HPDE6-E6E7 (cell line): ENCODE measurements around the gene TALDO1.
A peak's percentile ranks its signal among the peaks of the same experiment; 100 is the strongest.
"Not testable (repeated sequence)": the region's sequence is repeated elsewhere in the genome, so short reads cannot be mapped to it uniquely, and the experiment has no call there.

Experiments used
- DNase-seq: peaks from one replicate; pipeline ENCODE4 v3.0.0; 2011; ENCODE audit warnings: missing footprints; ENCODE audit errors: extremely low spot score

The TALDO1 gene

DNA sequence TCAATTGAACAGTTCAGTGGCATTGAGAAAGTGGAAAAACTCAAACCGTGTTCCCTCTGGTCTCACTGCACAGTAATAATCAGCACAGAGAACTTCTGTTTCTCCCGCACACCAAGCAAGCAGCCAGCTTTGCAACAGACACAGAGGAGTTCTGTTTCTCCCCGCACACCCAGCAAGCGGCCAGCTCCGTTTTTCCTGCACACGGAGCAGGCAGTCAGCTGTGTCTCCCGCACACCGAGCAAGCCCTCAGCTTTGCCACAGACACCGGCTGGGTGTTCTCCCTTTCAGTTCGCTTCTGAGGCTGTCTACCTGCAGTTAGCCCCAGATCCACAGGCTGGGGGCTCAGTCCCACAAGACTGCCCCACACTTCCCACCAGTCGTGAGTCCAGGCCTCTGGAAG, 9.9 kb upstream of the TALDO1 start:
- DNase-seq = no peak

DNA sequence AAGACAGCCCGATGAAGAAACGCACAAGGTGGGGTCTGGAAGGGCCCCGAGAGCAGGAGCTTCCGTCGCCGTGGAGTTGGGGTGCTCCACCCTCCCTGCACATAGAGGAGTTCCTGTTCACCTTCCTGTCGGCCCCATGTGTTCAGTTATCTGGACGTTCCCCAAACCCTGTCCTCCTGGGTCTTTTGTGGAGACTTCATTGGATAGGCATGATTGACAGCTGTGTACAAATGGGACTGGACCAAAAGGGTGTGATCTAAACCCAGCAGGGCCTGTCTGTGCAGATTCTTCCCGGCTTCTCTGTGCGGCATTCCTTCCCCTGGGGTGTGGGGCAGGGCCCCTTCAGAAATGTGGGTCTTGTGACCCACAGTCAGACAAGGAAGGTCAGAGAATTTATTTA, 9.4 kb upstream of the TALDO1 start:
- DNase-seq = not testable (repeated sequence)

DNA sequence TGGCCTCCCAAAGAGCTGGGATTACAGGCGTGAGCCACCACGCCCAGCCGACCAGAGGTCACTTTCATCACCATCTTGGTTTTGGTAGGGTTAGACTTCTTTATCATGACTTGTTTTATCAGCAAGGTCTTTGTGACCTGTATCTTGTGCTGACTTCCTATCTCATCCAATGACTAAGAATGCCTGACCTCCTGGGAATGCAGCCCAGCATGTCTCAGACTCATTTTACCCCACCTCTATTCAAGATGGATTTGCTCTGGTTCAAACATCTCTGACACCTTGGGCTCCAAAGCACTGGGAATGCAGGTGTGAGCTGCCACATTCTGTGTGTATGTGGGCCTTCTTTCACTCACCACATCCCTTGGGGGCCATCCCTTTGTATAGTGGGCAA, 5.1 kb upstream of the TALDO1 start:
- DNase-seq = no peak

DNA sequence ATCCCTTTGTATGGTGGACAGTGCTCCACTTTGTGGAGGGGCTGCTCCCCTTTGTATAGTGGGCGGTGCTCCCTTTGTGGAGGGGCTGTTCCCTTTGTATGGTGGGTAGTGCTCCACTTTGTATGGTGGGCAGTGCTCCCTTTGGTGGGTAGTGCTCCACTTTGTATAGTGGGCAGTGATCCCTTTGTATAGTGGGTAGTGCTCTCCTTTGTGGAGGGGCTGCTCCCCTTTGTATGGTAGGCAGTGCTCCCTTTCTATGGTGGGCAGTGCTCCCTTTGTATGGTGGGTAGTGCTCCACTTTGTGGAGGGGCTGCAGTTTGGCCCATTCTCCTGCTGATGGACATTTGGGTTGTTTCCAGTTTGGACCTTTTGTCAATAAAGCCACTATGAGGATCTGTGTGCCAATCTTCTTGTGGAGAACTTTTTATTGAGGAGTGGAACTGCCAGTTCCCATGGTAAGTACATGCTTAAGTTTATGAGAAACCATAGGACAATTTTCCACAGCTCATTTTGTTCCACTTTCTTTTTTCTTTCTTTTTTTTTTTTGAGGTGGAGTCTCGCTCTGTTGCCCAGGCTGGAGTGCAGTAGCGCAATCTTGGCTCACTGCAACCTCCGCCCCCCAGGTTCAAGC, 4.6 kb upstream of the TALDO1 start:
- DNase-seq = no peak

DNA sequence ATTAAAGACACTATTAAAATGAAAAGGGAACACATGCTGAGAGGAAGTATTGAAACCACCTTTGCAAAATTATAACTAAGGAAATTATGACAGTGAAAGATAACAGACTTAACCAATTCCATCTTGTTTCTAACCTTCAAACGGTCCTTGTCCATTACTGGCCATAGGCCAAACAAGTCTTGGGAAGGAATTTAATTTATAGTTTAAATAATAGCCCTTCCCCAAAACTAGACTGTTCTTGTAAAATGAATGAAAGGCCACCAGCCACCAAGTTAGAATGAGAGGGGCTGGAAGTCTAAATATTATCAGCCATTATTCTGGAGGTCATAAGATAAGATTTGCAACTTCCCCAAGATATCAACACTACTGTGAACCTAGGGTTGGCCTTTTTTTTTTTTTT, 1.8 kb upstream of the TALDO1 start:
- no peak for DNase-seq

DNA sequence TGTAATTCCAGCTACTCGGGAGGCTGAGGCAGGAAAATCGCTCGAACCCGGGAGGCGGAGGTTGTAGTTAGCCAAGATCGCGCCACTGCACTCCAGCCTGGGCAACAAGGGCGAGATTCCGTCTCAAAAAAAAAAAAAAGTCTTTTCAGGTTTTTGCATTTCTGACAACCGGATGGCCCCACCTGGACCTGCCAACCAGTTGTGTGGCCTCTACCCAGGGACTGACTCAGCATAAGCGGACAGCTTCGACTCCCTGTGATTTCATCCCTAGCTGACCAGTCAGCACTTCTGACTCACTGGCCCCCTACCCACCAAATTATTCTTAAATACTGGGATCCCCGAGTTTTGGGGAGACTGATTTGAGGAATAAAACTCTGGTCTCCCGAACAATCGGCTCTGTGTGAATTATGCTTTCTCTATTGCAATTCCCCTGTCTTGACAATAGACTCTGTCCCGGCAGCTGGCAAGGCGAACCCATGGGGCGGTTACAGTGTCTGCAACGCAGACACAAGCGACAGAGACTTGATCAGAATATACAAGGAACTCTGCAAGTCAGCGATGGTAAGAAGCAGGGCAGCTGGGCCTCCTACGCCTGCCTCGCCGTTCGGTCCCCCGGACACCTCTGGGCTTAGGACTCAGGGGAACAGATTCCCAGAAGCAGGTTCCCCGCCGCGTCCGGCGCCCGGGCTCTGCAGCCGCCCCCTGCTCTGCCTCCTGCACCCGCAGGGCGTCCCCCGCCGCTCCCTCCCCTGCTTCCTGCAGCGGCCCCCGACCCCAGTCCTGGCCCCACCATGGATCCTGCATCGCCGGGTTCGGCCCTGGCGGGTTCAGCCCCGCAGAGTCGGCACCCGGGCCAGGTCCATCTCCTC, 741 bp upstream of the TALDO1 start:
- no peak for DNase-seq

DNA sequence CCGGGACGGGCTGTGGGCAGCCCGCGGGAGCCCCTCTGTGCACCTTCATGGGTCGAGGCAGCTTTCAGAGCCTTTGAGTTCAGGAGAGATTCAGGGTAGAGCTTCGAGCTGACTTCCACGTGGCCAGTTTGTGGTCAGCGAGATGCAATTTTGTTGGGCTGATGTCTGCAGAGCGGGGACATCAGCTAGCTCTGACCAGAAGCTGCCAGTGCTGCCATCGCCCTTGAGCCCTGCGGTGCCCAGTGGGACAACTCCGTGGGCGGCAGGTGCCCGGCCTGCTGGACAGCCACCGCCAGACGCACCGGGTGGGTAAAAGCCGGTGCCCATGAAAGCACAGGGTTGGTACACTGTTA, 719 bp downstream of the TALDO1 start:
- no peak for DNase-seq

DNA sequence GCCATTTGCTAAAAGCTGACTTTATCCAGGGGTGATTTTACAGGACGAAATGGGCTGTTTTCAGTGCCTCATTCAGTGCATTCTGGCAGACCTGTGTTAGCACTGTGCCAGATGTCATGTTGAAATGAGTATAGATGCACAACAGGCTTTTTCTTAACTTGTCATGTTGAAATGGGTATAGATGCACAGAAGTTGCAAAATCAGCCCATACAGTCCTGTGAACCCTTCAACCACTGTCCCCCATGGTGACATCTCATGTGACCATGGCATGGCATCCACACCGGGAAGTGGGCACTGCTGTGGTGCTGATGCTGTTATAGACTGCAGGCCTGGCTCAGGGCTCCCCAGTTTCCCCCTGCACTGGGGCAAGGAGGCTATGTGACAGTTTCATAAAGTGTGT, 2.5 kb downstream of the TALDO1 start:
- DNase-seq = no peak

DNA sequence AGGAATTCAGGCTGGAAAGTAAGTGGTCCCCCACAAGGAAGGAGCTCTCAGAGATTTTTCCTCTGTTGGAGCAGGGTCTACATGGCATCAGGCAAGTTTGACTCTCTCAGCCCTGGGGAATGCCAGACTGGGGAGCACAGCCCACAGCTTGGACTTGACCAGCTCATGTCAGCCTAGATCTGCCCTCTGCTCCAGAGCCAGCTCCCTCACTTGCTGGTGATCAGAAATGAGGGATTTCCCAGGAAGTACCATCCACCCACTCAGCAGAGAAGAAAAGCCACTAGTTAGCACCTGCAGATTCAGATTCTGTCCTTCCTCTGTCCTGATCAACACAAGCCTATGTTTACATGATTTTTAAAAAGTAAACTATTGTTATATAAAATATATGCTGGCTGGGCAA, 13.0 kb downstream of the TALDO1 start:
- no peak for DNase-seq

DNA sequence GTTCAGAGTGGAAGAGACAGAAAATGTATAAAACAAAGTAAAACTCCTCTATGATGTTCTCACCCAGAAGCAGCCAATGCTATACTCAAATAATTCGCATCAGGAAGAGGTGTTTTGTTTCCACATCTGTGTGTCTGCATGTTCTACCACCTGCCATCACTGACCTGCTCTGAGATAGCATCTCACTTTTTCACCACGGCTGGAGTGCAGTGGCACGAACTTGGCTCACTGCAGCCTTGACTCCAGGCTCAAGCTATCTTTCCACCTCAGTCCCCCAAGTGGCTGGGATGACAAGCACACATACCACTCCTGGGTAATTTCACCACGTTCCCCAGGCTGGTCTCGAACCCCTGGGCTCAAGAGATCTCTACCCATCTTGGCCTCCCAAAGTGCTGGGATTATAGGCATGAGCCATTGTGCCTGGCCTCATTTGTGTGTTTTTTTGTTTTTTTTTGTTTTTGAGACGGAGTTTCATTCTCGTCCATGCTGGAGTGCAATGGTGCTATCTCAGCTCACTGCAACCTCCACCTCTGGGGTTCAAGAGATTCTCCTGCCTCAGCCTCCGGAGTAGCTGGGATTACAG, 14.4 kb downstream of the TALDO1 start:
- no peak for DNase-seq

DNA sequence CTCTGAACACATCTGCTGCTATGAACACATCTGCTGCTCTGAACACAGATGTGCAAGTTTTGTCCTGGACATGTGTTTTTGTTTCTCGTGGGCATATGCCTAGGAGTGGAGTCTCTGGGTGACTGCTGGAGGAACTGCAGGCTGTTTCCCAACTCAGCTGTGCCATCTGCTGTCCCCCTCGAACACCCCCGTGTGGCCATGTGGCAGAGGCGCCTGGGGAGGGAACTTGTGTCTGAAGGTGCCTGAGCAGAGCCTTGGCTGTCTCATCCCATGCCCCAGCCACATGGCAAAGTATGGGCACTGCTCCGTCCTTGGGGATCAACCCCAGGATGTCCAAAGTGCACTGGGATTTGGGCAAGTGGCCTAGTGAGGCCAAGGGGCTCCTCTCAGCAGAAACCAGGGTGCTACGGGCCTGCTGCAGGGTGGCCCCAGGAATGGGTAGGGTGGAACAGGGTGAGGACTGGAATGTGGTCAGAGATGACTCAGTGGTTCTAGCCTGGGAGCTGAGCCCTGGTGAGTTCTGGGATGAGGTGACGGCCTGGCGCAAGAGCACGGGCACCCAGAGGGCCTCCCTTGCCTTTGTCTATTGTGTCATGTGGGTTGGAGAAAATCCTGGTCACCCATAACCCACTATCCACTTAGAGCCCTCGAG, 15.3 kb downstream of the TALDO1 start:
- peak; percentile 96 for DNase-seq

DNA sequence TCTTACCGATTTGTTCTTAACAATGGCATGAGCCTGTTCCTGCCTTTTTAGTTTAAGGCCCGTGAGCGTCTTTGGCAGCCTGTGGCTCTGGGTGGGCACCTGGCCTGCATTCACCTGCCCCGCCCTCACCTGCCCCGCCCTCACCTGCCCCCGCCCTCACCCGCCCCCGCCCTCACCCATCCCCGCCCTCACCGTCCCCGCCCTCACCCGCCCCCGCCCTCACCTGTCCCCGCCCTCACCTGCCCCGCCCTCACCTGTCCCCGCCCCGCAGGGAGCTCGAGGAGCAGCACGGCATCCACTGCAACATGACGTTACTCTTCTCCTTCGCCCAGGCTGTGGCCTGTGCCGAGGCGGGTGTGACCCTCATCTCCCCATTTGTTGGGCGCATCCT, 15.8 kb downstream of the TALDO1 start:
- DNase-seq = no peak

DNA sequence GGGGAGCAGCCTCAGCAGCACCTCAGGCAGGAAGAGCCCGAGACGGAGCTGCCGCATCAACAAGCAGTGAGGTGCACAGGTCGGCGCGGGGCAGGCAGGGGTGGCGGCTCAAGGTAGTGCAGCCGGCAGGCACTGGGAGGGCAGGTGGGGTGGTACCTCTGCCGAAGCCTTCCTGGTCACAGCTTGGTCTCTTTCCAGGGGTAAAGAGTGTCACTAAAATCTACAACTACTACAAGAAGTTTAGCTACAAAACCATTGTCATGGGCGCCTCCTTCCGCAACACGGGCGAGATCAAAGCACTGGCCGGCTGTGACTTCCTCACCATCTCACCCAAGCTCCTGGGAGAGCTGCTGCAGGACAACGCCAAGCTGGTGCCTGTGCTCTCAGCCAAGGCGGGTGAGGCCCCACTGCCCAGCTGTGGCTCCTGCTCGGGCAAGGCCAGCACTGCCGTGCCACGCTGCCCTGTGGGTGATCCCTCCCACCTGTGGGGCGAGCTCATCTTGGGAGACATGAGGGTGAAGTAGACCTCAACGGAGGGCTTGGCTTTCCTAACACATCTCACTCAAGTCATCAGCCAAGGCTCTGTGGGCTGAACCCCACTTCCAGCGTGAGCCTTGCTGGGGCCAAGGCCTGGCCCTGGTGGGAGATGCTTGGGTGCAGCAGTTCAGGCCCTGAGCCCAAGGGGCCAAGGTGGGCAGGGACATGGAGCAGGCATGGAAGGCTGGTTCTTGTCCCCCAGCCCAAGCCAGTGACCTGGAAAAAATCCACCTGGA, 16.5 kb downstream of the TALDO1 start:
- DNase-seq = no peak

DNA sequence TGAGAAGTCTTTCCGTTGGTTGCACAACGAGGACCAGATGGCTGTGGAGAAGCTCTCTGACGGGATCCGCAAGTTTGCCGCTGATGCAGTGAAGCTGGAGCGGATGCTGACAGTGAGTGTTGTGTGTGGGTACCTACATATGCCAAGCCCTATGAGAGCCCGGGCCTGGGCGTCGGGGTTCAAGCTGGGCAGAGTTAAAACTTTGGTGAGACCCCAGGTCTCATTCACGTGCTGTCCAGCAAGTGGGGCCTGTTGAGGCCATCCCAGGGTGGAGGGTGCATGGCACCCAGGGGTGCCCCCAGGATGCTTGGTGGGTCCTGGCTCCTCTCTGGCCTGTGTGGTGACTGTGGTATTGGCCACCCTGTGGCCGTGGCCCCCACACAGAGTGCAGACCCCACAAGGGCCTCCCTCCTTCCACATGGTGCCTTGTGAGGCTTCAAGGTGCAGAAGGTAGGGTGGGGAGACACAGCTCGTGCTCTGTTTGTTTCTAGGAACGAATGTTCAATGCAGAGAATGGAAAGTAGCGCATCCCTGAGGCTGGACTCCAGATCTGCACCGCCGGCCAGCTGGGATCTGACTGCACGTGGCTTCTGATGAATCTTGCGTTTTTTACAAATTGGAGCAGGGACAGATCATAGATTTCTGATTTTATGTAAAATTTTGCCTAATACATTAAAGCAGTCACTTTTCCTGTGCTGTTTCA, 17.2 kb downstream of the TALDO1 start:
- no peak for DNase-seq

DNA sequence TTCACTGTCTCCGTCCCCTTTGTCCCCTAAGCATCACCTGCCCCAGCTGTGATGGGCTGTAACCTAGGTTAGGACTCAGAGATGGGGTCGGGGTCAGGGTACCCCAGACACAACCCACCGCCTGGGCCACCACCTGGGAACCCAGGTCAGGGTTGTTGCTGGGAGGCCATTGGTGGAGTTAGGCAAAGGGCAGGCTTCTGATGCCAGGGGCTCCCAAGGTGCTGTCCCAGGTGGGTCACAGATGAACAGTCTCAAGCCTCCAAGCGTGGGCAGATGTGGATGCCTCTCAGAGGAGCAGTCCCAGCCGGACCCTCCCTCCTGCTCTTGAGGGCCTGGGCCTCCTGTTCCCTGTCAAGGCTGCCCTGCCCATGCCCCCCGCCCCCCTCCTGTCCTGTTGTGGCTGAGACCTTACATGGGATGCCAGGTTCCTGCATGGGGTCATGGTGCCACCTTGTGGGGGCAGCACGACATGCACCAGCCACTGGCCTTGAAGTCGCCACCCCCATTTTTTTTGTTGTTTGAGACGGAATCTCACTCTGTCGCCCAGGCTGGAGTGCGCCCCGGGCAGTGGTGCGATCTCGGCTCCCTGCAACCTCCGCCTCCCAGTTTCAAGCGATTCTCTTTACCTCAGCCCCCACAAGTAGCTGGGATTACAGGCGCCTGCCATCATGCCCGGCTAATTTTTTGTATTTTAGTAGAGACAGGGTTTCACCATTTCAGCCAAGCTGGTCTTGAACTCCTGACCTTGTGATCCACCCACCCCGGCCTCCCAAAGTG, 17.9 kb downstream of the TALDO1 start:
- DNase-seq = no peak

DNA sequence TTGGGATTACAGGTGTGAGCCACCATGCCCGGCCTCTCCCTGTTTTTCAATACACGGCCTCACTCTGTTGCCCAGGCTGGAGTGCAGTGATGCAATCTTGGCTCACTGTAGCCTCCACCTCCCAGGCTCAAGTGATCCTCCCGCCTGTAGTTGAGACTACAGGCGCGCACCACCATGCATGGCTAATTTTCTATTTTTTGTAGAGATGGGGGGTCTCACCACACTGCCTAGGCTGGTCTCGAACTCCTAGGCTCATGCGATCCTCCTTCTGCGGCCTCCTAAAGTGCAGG, 18.5 kb downstream of the TALDO1 start:
- DNase-seq = no peak

DNA sequence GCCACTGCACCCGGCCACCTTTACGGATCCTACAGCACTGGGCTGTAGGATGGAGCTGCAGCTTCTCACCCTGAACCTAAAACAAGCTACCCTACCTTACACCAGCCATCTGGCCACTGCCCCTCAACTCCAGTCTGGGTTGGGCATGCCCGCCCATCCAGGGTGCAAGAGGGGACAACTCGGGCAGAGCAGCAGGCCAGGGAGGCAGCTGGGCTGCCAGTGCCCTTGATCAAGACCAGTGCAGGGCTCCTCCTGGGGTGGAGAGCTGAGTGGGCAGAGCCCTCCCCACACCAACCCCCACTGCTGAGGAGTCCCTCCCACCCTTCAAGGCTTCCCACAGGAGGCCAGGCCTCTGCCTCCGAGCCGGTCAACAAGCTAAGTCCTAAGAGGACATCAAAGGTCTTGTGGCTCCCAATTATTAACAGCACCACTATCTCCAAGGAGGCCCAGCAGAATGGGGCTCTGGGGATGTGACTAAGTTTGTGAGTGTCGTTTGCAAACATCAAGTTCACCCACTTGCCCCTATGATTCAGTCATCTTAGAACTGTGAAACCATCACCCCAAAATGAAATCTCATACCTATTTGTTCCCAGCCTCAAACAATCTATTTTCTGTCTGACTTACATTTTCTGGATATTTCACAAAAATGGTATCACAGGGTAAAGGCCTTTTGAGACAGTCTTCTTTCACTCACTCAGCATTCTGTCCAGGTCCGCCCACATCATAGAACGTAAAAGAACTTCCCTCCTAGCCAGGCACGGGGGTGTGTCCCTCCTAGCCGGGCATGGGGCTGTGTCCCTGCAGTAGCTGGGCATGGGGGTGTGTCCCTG, 19.1 kb downstream of the TALDO1 start:
- DNase-seq = no peak

DNA sequence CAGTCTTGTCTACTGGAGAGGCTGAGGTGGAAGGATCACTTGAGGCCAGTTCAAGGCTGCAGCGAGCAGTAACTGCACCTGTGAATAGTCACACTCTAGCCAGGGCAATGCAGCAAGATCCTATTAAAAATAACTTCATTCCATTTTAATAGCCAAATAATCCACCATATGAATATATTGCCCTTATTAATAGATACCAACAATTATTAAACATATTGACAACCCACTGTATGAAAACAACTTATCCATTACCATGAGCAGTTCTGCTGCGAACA, 19.6 kb downstream of the TALDO1 start:
- DNase-seq = no peak

DNA sequence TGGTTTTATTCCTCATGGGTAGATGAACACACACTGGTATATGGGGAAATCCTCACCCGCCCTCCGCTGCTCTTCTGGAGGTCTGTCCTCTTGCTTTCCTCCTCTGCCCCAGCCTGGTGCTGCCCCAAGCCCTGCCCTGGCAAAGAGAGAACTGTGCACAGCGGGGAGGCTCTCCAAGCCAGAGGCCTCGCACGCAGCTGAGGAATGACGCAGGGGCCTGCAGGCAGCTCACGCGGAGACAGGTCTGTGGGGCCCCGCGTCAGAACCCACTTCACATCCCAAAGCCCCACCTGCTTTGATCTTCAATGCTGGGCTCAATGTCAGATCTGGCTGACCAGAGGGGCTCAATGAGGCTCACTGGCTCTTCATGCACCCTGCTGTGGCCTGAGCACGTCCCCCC, 20.0 kb downstream of the TALDO1 start:
- no peak for DNase-seq
